PC-3 (cell line): Measurements from ENCODE around the gene SAPCD1. TPM values are rescaled to one million over a fixed set of nuclear protein-coding genes. Genes with fewer than 3 reads are reported as not detected.

ENCODE experiments used
- ATAC-seq: fragments of 200-7000 bp; cut with Tn5 transposase; 2 replicates; pipeline ENCODE4 v1.9.1; 2020; ENCODE audit warnings: mild to moderate bottlenecking, moderate library complexity
- BruUV-seq: library from RNA; stranded (reverse); fragments of 400-500 nt; replicated peaks from 2 replicates; lab custom pipeline; 2021; lab: Mats Ljungman, UMichigan
- CTCF ChIA-PET: fragments of 300-600 bp; sonication (Branson Sonifier 250); formaldehyde crosslinking; loops from one replicate; lab custom pipeline; 2022; ENCODE audit warnings: antibody characterized with exemption; lab: Charles Lee
- POLR2A ChIA-PET: fragments of 300-600 bp; sonication (Branson Sonifier 250); formaldehyde crosslinking; loops from one replicate; lab custom pipeline; 2022; ENCODE audit warnings: antibody characterized with exemption; ENCODE audit not compliant: unreplicated experiment; lab: Charles Lee
- DNase-seq: peaks from one replicate; pipeline ENCODE4 v3.0.0-alpha.2; 2015
- H2AFZ ChIP-seq: fragments of 300-600 bp; sonication (generic); 2 replicates; pipeline ENCODE4 v1.6.0; 2016; ENCODE audit warnings: antibody characterized with exemption, low read length
- H3F3A ChIP-seq: fragments of 300-600 bp; sonication (generic); one replicate; pipeline ENCODE4 v1.6.0; 2017; ENCODE audit warnings: antibody characterized with exemption, low read length, control low read depth, mild to moderate bottlenecking; ENCODE audit not compliant: unreplicated experiment
- H3K27ac ChIP-seq: fragments of 300-600 bp; sonication (generic); 2 replicates; pipeline ENCODE4 v1.5.1; 2016; ENCODE audit warnings: mild to moderate bottlenecking, low read length
- H3K27me3 ChIP-seq: fragments of 300-600 bp; sonication (generic); 2 replicates; pipeline ENCODE4 v1.6.1; 2016; ENCODE audit warnings: low read length, mixed read lengths
- H3K36me3 ChIP-seq: fragments of 300-600 bp; sonication (generic); 2 replicates; pipeline ENCODE4 v1.6.1; 2016; ENCODE audit warnings: low read depth, mixed run types, low read length, mixed read lengths
- H3K4me1 ChIP-seq: fragments of 300-600 bp; sonication (generic); 2 replicates; pipeline ENCODE4 v1.5.1; 2016; ENCODE audit warnings: low read length; ENCODE audit not compliant: insufficient read depth
- H3K4me2 ChIP-seq: fragments of 300-600 bp; sonication (generic); 2 replicates; pipeline ENCODE4 v1.6.0; 2016; ENCODE audit warnings: low read length
- H3K4me3 ChIP-seq: fragments of 300-600 bp; sonication (generic); 2 replicates; pipeline ENCODE4 v1.5.1; 2016; ENCODE audit warnings: mild to moderate bottlenecking, low read length, mixed read lengths
- H3K79me2 ChIP-seq: fragments of 300-600 bp; sonication (generic); 2 replicates; pipeline ENCODE4 v1.6.1; 2017; ENCODE audit warnings: low read length, mixed read lengths
- H3K9ac ChIP-seq: fragments of 300-600 bp; sonication (generic); 2 replicates; pipeline ENCODE4 v1.6.0; 2016; ENCODE audit warnings: mild to moderate bottlenecking, low read length
- H3K9me2 ChIP-seq: fragments of 300-600 bp; sonication (generic); replicated peaks from 2 replicates; pipeline ENCODE4 v1.6.1; 2016; ENCODE audit warnings: mixed run types, low read length, mixed read lengths
- H3K9me3 ChIP-seq: fragments of 300-600 bp; sonication (generic); 2 replicates; pipeline ENCODE4 v1.6.1; 2016; ENCODE audit warnings: low read length, mixed read lengths
- H4K20me1 ChIP-seq: fragments of 300-600 bp; sonication (generic); 2 replicates; pipeline ENCODE4 v1.6.1; 2016; ENCODE audit warnings: low read length, mixed read lengths
- CTCF ChIP-seq: fragments of 300-600 bp; sonication (generic); conservative IDR thresholded peaks from 2 replicates; pipeline ENCODE4 v1.5.1; 2017; ENCODE audit warnings: antibody characterized with exemption, low read depth, mild to moderate bottlenecking, low read length
- EZH2 ChIP-seq: fragments of 300-600 bp; sonication (generic); IDR thresholded peaks from one replicate; pipeline ENCODE4 v1.6.1; 2017; ENCODE audit warnings: antibody characterized with exemption, mild to moderate bottlenecking, low read length; ENCODE audit not compliant: unreplicated experiment
- EZH2phosphoT487 ChIP-seq: fragments of 300-600 bp; sonication (generic); IDR thresholded peaks from 2 replicates; pipeline ENCODE4 v1.6.1; 2018; ENCODE audit warnings: mild to moderate bottlenecking, antibody characterized with exemption, low read length, borderline replicate concordance
- intact Hi-C: fragments of 100-400 bp; cut with micrococcal nuclease; formaldehyde crosslinking; loops from 2 replicates; pipeline ENCODE4 v1.9.0; 2023
- total RNA-seq: library from RNA; depleted of rRNA; stranded (reverse); fragments of >200 nt; gene quantifications from 2 replicates; pipeline ENCODE4 v1.2.3, GENCODE V29; 2014

Gene SAPCD1
- total RNA-seq, 1 experiment from 2014 or later = 4.2 TPM

- BruUV-seq = no TSS peak
- peak overlapping the region; percentile 44 for H2AFZ ChIP-seq
- peaks cover 53% of the 10 kb centered on the region for H3K79me2 ChIP-seq
- H3K27me3 ChIP-seq = no peaks in the 10 kb centered on the region
- H3K4me3 ChIP-seq = peak overlapping the region; percentile 40; the same call in 1 of the 2 replicates
- ChIA-PET POLR2A (interaction anchor here (0.7 to 1.0 kb wide), 2 partner anchors 10 to 36 kb away, joined by 3 to 4 read pairs; no protein-coding TSS in a partner anchor), CTCF (interaction anchor here (0.6 to 1.2 kb wide), 4 partner anchors 23 to 94 kb away, joined by 3 to 6 read pairs (median 4); no protein-coding TSS in a partner anchor)
- H3K9me3 ChIP-seq = no peaks in the 10 kb centered on the region
- peaks cover 23% of the 10 kb centered on the region for H3K36me3 ChIP-seq
- intact Hi-C loops = loop anchor here (5.0 kb wide), 2 partner anchors 80 to 95 kb away; partner anchors contain the start of genes HSPA1A and HSPA1L
- H3K4me2 ChIP-seq = peak overlapping the region; percentile 85
- H3K27ac ChIP-seq = peak overlapping the region; percentile 87
- H4K20me1 ChIP-seq = peaks cover 13% of the 10 kb centered on the region
- peaks cover 54% of the 10 kb centered on the region for H3K4me1 ChIP-seq
- no peaks in the 10 kb centered on the region for H3K9me2 ChIP-seq
- TF ChIP-seq CTCF (no peak), EZH2phosphoT487 (no peak), EZH2 (no peak)
- no peaks in the 10 kb centered on the region for H3F3A ChIP-seq
- ATAC-seq (no peak), DNase-seq (no peak)
- H3K9ac ChIP-seq = peak overlapping the region; percentile 34
These were observed 25.0 kb upstream of the SAPCD1 start for GRCh38 chr6:31737315-31737990.

- Histone ChIP-seq H3K4me1 (peaks cover 54% of the 10 kb centered on the region), H3K4me2 (peak overlapping the region; percentile 85), H3K9me3 (no peaks in the 10 kb centered on the region), H3K27me3 (no peaks in the 10 kb centered on the region), H3F3A (no peaks in the 10 kb centered on the region), H3K4me3 (peak overlapping the region; percentile 40; the same call in 1 of the 2 replicates), H3K9ac (peak overlapping the region; percentile 34), H4K20me1 (peaks cover 13% of the 10 kb centered on the region), H3K79me2 (peaks cover 49% of the 10 kb centered on the region), H2AFZ (peak overlapping the region; percentile 44), H3K9me2 (no peaks in the 10 kb centered on the region), H3K36me3 (peaks cover 16% of the 10 kb centered on the region), H3K27ac (peak overlapping the region; percentile 87)
- DNase-seq = peak; percentile 73
- ATAC-seq = peak; percentile 7; the same call in 1 of the 2 replicates
- TSS peak; percentile 27 for BruUV-seq
- intact Hi-C loops = loop anchor here (5.0 kb wide), 2 partner anchors 79 to 94 kb away; partner anchors contain the start of genes HSPA1A and HSPA1L
- ChIA-PET CTCF (interaction anchor here (0.6 to 1.2 kb wide), 4 partner anchors 22 to 93 kb away, joined by 3 to 6 read pairs (median 4); no protein-coding TSS in a partner anchor), POLR2A (interaction anchor here (0.6 to 1.0 kb wide), 4 partner anchors 9 to 376 kb away, joined by 3 to 4 read pairs (median 3); no protein-coding TSS in a partner anchor)
- TF ChIP-seq EZH2 (no peak), CTCF (peak; percentile 31)
These were observed 24.2 kb upstream of the SAPCD1 start for GRCh38 chr6:31737991-31738979.
